HG02588 (cell line): Measurements from ENCODE around the gene LOC128125822.
"Not testable (repeated sequence)": the region's sequence is repeated elsewhere in the genome, so short reads cannot be mapped to it uniquely, and the experiment has no call there.

Experiments used
- ATAC-seq: cut with Tn5 transposase; IDR thresholded peaks from one replicate; pipeline ENCODE4 v1.9.1; 2021; ENCODE audit warnings: mild to moderate bottlenecking, moderate library complexity; ENCODE audit not compliant: unreplicated experiment

LOC128125822 gene

DNA sequence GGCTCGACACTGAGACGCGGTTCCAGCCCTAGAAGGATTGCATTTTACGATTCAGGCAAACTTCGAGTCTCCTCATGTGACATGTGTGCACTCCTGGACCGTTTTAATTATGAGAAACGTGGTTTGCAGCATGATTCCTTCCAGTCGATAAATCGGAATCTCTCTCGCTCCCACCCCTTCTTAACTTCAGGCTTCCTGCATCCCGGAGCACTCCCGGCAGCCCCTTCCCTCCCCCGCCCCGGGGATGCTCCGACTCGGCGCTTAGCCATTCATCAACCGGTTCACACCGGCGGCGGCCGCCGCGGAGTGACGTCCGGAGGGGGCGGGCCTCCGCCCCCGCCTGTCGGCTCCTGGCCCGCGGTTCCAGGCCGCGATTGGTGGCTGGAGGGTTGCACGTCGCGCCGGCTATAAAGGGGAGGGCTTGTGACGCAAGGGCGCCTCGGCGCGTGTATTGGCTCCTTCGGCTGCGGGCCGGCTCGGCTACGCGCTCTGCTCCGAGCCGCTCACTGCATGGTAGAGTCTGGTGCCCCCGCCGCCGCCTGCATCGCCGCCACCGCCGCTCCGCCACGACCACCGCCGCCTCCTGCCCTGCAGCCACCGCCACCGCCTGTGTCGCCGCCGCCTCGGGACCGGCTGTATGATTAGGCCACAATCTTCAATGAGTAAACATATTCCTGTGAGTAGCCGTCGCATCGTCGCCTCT lies at the start of gene LOC128125822, which contains the start of gene PTP4A1:
LOC128125822 (plus strand) TSS at position 437 of the 703 bp plus-strand sequence.
PTP4A1 (plus strand) TSS at position 437 of the 703 bp plus-strand sequence. CDS start 4,401 bp downstream, outside the sequence.
- ATAC-seq: peak; percentile 84

DNA sequence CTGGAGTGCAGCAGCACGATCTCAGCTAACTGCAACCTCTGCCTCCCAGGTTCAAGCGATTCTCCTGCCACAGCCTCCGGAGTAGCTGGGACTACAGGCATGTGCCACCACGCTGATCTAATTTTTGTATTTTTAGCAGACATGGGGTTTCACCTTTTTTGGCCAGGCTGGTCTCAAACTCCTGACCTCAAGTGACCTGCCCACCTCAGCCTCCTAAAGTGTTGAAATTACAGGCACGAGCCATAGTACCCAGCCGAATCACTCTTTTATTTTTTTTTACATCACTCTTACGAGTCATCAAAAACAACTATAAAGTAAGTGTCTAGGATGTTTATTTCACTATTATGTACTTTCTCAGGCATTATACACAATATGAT lies 49.4 kb upstream of the LOC128125822 start:
- not testable (repeated sequence) for ATAC-seq

DNA sequence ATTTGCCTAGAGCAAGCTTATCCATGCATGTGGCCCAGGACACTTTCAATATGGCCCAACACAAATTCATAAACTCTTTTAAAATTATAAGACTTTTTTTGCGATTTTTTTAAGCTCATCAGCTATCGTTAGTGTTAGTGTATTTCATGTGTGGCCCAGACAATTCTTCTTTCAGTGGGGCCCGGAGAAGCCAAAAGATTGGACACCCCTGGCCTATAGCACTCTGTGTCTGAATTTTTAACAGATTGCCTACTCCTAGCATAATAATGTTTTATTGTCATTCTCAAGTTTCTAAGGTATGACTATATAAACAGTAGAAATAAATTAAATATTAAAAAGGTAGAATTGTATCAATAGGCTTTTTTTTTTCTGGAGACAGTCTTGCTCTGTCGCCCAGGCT lies 48.6 kb upstream of the LOC128125822 start:
- no peak for ATAC-seq

DNA sequence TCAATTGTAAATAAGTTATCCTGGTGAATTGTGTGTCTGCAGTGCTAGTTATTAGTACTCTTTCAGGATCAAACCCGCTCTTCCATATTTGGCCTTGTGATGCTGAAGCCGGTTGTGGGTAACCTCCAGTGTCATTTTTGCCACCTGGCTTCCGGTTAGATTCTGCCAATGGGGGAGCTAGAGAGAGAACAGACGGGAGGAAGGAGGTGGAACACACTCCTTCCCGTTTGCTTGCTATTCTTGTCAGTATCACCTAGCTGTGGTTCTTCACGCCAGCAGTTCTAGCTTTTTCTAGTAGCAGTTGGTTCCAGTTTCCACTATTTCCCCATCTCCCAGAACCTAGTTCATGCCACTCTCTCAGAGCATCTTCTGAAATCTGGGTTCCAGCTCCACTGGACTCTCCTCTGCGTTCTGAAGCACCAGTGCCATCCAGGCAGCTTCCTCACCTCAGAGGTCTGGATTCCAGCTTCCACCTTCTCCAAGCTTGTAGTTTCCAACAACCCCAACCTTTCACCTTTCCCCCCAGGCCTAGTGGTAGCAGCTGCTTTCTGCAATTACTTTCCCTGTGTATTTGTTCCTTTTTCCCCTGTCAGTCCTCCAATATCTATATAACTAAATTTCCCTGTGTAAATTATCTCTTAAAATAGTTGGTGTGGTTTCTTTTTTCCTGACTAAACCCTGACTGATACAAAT lies 46.9 kb upstream of the LOC128125822 start:
- no peak for ATAC-seq

DNA sequence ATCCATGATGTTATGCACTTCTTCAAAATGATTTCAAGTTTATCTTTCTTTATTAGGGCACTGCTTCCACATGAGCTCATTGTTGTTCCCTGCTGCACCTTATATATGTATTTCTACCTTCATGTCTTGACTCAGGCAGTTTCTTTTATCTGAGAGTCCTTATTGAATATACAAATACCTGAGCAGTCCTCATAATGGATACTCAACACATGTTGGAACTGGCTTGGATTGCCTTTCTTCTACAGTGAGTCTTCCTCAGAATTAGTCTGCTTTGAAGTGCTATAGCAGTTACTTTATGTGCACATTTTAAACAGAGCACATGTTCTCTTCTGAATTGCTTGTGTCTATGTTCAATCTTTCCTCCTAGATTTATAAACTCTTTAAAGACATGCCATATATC lies 45.3 kb upstream of the LOC128125822 start:
- ATAC-seq: no peak

DNA sequence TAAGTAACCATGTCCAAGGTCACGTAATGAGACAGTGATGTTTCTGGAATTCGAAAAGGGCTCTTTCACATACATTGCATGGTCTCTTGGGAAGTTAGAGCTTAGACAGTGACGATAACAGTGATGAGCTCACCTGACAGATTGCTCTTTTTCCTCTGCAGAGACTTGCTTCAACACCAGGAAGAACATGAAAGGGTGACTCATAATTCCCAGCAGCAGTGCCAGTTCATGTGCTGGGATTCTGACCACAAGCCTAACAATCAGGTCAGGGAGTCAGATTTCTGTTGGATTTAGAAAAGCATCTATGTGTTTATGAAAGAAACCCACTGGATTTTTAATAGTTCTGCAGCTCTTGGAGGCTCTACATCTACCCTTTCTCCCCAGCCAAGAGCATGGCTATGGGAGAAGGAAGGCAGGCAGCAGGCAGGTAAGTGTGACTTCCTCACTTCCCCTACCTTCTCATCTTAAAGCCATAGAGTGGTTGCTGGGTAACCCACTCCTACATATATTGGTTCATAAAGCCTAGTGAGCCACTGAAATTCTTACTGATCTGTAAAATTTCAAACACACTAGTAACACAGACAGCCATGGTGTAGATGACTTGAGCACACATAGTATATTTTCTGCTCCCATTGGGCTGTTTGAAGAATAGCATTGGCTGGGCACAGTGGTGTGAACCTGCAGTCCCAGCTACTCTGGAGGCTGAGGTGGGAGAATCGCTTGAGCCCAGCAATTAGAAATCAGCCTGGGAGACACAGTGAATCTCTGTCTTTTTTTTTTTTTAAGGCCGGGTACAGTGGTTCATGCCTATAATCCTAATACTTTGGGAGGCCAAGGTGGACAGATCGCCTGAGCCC lies 44.4 kb upstream of the LOC128125822 start:
- ATAC-seq: peak; percentile 45

DNA sequence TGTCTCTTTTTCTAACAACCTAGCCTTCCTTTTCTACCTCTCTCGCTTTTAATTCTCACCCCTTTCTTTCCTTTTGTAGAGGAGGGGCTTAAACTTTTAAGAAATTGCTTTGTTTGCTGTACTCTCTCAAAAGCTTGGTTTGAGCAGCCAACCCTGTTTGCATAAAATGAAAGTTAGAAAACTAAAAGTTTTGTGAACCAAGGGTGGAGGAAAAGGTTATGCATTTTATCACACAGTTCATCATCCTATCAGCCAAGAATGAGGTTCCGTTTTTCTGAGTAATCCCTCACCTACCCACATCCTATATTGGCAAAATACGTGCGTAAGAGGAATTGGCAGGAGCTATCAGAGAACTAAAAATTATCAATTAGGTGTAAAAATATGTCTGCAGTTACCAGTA lies 42.8 kb upstream of the LOC128125822 start:
- no peak for ATAC-seq

DNA sequence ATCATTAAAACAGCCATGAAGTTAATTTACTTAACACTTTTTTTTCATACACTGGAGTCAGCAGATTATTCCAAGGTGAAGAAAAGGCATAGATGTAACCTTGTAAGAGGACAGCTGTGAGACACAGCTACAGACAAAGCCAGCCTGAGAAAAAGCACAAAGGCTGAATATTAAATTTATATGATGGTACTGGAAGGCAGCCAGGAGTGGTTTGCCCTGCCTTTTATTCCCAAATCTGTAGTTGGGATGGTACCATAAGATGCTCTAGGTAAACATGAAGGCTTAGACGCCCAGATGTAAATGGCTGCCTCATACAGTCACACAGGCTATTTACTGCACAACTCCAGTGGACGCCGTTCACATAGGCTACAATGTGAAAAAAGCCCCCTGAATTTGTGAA lies 42.1 kb upstream of the LOC128125822 start:
- ATAC-seq: no peak

GRCh38 chr6:63530991-63531390 lies 41.3 kb upstream of the LOC128125822 start:
- ATAC-seq: no peak

- ATAC-seq: no peak
Measured at GRCh38 chr6:63533026-63533425, 39.3 kb upstream of the LOC128125822 start.

DNA sequence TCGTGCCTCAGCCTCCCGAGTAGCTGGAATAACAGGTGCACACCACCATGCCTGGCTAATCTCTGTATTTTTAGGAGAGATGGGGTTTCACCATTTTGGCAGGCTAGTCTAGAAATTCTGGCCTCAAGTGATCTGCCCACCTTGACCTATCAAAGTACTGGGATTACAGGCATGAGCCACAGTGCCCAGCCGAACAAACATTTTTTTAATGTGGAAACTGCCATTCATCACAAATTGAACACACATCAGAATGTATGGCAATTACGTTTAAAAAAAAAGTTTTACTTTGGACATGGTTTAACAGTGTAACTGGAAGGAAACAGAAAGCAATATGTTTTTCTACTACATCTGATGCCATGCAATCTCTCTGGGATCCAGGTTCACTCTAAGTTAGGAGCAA lies 38.3 kb upstream of the LOC128125822 start:
- ATAC-seq: no peak

DNA sequence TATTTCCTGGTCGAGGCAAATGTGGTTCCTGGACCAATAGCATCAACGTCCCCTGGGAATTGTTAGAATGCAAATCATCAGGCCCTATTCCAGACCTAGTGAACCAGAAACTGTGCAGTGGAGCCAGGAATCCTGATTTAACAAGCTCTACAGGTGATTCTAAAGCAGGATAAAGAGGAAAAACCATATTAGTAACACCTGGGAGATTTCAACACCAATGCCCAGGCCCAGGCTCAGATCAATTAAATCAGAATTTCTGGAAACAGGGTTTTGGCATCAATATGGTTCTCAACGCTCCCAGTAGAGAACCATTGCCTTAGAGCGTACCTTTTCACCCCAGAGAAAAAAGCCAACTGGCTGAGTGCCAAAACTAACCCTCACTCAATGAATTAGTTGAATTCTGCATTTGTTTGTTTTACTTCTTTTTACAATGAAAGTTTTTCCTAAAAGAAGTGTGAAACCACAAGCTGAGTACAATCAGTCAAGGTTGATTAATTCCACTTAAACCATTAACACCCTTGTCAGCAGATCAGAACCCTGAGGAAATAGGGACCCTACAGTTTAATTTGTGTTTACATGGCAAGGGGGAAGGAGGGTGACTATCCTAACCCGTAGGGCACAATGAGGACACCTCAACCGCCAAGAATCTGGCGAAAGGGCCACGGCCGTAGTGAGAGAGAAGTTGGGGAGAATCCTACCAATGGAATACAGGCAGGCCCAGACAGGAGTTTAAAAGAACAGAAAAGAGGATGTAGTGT lies 34.9 kb upstream of the LOC128125822 start:
- ATAC-seq: no peak

DNA sequence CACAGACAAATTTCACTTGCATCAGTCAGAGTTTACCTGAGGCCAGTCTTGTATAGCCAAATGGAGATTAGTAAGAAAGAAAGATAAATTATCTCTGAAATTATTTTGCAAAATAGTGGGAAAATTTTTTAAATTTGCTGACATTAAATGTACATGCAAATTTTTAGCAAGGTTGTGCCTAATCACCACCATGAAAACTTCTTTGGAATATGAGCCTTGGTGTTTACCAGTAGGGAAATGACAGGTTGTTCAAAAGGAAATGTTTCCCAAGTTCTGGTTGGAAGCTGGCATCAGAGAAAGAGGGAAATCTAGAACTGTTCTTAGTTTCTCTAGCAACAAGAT lies 34.4 kb upstream of the LOC128125822 start:
- no peak for ATAC-seq

DNA sequence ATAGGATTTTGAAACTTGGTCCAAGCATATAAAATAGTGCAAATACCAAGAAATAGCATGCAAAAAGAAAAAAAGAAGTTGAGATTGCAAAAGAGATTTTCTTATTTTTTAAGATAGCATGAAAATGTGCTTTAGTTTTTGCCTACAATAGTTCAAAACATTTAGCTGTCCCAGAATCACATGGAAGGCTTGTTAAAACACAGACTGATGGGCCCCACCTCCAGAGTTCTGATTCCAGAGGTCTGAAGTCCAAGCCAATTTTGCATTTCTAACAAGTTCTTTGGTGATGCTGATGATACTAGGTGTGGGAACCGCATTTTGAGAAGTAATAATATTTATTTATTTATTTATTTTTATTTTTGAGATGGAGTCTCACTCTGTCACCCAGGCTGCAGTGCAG lies 33.7 kb upstream of the LOC128125822 start:
- ATAC-seq: no peak

- no peak for ATAC-seq
Measured at GRCh38 chr6:63543001-63543400, 29.3 kb upstream of the LOC128125822 start.

DNA sequence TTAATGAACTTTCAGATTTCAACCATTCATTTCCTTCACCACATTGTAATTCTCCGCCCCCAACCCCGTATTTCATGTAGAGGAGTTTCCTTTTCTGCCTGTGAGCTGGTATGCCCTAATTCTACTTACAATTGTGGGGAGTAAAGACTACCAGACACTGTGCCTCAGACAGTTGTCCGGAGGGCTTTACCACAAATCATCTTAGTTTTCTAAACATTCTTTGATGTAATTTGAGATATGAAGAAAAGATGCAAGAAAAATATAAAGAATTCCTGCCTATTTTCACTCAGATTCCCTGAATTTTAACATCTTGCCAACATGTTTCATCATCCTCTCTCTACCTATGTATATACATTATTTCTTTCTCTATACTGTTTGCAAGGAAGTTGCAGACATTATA lies 28.3 kb upstream of the LOC128125822 start:
- no peak for ATAC-seq

DNA sequence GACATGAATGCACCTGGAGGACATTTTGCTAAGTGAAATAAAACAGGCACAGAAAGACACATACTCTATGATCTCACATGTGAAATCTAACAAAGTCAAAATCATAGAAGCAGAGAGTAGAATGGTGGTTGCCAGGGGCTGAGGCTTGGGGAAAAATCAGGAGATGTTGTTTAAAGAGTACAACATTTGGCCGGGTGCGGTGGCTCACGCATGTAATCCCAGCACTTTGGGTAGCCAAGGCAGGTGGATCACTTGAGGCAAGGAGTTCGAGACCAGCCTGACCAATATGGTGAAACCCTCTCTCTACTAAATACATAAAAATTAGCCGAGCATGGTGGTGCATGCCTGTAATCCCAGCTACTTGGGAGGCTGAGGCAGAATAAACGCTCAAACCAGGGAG lies 26.0 kb upstream of the LOC128125822 start:
- ATAC-seq: no peak

GRCh38 chr6:63546697-63547096 lies 25.6 kb upstream of the LOC128125822 start:
- ATAC-seq: no peak

DNA sequence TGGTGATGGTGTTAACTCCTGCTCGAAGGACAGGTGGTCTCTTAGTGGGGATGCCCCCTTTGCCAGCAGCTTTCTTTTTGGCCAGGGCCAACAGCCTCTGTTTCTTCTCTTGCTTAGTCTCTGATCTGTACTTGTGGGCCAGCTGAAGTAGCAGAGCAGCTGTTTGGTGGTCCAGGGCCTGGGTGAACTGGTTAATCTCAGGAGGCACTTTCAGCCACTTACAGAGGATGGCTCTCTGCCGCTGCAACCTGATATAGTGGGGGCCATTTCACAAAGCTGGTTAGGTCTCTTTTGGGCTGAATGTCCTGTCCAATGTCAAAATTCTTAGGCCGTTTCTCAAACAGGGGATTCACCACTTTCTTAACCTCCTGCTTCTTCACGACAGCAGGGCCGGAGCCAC lies 23.2 kb upstream of the LOC128125822 start:
- no peak for ATAC-seq

DNA sequence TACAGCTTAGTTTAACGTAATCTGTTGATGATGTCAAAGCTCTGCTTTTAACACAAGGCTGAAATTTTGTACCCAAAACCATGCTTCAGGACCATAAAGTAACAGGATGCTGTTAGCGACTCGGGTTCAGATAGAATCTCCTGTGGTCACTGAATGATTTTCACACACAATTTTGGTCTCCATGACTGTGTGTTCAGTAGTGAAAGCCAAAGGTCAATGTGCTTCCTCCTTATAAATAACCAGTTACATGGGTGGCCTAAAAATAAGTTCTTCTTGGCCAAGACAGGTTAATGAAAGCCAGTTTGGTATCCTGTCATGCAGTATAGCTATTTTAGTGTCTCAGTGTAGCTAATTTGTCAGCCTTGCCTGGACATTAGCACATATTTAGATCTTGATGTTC lies 19.1 kb upstream of the LOC128125822 start:
- peak; percentile 97 for ATAC-seq

GRCh38 chr6:63553900-63554299 lies 18.4 kb upstream of the LOC128125822 start:
- no peak for ATAC-seq
